ENCODE measurements around the gene PFKFB3.
"Not testable (repeated sequence)": the region's sequence is repeated elsewhere in the genome, so short reads cannot be mapped to it uniquely, and the experiment has no call there.

PFKFB3 gene

DNA sequence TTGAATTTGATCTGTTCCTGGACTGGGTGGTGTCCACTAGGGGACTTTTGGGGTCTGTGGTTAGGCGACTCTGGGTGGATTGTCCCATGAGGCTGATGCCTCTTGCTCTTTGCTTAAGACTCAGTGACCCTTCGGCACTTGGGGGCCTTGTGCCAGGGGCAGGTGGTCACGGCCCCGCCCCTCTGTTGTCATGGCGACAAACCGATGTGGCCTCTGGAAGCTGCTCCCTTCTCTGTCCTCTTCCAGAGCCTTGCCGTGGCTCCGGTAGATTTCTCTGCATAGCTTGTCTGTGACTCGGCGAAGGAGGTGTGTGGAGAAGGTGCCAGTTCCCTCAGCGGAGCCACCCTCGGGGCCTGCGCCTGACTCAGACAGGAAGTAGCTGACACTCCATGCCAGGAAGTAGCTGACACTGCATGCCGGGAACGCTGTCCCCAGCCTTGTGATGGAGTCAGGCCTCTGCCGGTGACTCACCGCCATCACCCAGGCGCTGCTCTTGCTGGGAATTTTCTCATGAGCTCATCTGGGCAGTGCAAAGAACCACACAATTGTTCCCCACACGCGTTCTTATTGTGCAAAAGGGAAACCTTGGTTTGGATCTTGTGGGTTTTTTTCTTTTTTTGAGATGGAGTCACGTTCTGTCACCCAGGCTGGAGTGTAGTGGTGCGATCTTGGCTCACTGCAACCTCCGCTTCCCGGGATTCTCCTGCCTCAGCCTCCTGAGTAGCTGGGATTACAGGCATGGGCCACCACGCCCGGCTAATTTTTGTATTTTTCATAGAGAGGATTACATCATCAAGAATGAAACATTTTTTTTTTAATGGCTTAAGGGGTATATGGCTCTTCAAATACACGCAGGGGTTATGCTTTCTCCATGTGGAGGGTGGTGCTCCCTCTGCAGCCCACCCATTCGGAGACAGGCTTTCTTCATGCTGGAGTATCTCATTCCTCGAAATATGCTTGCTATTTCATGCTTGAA, 72.6 kb downstream of the PFKFB3 start:
- DNase-seq = no peak

DNA sequence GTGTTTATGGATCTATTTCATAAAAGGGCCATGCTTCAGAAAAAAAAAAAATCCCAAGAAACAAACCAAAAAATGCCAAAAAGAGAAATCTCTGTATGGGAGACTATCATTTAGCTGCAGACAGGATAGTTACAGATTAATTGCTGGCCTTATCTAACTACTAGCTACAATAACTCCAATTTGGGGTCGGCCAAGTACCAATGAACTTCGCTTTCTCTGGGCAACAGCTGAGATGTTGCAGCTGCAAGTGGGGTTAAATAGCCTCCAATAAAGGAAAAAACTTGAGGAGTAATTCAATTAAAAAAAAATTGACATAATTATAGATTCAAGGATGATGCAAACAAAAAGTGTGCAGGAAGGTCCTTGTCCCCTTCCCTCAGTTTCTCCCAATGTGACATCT, 73.6 kb downstream of the PFKFB3 start:
- DNase-seq = no peak

DNA sequence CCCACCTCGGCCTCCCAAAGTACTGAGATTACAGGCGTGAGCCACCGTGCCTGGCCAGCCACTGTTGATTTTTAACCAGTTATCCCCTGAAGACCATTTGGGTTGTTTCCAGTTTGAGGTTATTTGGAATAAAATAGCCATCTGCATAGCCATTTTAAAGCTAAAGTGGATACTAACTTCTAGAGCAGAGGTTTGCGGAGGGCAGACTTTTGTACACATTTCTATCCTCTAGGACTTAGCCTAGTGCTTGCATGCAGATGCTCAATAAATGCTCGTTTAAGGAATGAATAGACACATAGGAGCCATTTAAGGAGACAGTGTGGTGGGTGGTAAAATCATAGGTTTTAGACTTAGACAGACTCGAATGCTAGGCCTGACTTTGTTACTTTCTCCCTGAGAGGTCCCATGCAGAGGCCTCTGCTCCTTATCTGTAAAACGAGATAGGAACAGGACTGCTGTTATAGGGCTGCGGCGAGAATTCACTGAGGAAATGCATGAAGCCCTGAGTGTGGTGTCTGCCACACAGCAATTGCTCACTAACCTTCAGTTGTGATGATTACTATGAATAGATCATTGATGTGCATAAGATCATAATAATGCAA, 75.9 kb downstream of the PFKFB3 start:
- no peak for DNase-seq

DNA sequence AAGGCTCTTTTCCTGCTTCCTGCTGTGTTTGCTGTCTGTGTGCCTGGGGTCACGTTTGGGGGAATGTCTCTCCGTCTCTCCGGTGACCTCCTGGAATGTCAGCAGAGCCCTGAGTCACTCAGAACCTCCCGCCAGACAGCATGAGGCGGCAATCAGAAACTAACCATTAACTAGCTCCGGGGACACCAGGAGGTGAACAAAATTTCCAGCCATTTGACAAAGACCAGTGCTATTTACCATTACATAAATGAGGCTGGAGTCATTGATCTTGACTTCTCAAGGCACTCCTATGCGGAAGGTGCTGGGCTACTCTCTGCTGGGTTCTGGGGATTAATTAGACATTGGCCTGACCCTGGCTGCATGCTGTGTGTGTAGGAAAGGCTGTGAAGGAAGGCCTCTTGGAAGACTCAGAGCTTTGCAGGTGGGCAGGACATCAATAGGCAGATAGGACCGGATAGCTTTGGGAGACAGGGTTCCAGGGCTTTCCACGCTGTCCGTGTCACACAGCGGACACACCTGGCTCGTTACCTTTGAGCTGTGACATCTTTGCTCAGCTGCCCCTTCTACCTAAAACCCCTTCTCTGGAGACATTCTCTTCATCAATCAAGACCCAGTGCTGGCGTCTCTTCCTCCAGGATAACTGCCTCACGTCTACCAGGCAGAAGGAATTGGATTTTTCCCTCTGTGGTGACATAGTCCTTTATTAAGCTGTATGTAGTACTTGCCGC, 77.0 kb downstream of the PFKFB3 start:
- no peak for DNase-seq

DNA sequence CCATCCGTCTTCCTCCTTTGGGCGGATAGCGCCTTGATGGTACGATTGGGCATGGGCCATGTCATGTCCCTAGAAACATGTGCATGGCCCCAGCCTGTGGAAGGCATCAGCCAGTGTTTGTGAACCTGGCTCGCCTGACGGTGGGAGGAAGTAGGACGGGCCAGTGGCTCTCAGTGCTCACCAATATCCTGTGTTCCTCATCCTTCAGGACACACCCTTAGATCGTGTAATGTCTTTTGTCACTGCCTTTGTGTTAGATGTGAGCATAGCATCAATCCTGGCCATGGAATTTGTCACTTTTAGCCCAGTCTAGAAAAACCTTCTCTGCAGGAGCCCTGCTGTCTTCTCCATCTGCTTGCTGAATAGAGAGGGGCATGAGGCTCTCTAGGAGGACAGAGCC, 77.6 kb downstream of the PFKFB3 start:
- no peak for DNase-seq

DNA sequence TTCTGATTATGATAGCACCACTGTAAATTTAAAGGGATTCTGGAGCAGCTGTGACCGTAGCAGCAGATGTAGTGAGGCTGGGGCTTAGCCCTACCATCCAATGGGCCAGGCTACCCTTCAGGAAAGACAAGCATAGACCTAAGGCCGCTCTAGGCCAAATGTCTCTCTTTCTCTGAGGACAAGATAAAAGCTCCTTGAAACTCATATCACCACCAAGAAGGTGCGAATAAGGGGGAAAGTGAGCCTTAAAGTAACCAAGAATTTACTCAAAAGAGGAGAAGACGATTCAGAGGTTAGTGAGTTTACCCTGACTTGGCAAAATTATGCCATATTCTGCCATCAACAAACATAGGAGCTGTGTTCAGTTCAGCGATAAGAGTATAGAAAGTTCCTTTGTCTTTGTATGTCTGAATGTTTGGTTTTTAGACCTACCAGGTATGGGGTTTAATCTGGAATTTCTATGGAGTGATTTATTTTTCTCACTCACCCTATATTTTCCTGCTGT, 79.8 kb downstream of the PFKFB3 start:
- no peak for DNase-seq

DNA sequence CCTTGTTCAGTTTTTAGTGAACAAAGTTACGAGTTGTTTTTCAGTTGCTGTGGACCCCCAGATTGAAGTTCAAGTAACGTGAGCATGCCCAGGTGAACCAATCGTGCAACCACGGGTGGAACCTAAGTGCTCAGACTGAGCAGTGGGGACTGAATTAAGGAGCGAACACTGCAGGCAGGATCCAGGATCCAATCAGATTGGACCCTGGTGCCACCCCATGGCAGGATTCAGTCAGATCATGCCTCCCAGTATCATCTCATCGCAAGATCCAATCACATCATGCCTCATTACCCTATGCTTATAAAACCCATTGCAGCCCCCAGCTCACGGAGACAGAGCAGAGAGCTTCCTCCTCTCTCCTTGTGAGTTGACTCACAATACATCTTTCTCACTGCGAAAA, 80.9 kb downstream of the PFKFB3 start:
- no peak for DNase-seq

DNA sequence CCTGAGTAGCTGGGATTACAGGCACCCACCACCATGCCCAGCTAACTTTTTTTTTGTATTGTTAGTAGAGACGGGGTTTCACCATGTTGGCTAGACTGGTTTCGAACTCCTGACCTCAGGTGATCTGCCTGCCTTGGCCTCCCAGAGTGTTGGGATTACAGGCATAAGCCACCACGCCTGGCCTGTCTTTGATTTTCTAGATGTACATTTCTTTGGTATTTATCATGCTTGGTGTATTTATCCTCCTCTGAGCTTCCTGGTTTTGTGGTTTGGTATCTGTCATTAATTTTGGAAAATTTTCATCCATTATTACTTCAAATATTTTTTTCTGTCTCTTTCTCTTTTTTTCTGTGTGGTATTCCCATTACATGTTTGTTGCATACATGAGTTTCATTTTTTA, 87.9 kb downstream of the PFKFB3 start:
- DNase-seq = not testable (repeated sequence)

DNA sequence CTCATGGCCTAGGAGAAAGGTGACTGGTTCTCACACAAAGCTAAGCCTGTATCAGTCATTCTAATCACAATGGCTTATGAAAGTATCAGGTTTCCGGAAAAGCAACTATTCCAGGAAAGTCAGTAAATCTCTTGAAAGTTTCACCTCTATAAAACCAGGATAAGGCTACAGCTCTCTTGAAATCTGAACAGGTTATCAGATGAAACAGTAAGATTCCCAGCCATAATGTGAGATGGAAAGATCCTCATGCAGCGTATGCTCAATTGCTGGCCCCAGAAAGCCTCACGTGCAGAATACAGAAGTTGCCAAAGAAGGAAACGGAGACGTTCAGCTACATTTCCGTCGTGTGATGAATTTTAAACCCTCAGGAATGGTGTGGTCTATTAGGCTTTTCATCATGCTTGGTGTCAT, 90.0 kb downstream of the PFKFB3 start:
- no peak for DNase-seq

DNA sequence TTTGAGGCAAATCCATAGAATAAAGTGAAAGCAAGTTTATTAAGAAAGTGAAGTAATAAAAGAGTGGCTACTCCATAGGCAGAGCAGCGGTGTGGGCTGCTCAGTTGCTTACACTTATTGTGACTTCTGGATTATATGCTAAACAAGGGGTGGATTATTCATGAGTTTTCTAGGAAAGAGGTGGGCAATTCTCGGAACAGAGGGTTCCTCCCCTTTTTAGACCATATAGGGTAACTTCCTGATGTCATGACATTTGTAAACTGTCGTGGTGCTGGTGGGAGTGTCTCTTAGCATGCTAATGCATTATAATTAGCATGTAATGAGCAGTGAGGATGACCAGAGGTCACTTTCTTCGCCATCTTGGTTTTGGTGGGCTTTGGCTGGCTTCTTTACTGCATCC, 93.7 kb downstream of the PFKFB3 start:
- DNase-seq = not testable (repeated sequence)

DNA sequence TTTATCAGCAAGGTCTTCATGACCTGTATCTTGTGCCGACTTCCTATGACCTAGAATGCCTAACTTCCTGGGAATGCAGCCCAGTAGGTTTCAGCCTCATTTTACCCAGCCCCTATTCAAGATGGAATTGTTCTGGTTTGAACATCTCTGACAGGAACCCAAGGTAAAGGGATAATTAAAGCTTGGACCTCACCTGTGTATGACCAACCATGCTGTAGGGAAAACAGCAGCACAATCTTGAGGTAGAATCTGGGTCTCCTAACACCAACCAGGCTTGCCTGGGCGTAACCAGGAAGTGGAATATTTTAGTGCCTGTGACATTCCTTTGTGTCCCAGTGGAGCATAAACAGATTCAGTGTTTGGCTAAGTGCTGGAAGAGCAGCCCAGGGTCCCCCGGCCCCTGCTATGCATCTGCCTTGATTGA, 94.1 kb downstream of the PFKFB3 start:
- DNase-seq = peak in 1 of 2 experiments; percentile 4

DNA sequence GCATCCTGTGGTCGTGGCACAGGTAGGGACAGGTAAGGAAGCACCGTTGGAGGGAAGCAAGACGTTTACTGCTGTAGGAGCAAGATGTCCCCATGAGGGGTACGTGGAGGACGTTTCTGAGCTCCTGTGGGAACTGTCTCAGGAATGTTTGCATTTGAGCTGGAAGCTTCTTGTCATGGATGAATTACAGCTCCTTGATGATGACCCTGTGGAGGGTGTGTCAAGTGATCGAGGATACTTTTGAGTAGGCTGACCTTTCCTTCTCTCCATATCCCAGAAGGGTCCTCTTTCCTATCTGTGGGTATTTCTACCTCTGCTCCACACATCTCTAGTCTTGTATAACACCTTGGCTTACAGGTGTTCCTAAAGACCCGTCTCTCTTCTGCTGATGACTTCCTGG, 94.8 kb downstream of the PFKFB3 start:
- no peak for DNase-seq

DNA sequence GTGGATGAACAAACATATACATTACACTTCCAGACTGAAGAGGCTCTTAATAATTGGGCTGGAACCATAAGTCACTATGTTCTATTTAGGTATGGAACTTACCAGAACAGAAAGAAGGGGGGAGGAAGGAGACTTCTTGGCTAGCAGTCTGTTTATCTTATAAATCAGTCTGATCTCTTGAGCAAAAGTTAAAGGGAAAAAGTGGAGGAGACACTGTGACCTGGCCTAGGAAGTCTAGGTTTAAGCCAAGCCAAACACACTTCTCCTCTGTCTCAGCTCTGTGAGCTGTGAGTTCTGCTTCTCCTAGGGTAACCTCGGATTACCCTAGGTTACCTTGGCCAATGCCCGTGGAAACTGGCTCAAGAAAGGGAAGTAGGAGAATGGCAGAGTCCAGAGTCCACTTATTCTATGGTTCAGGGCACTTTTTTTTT, 95.2 kb downstream of the PFKFB3 start:
- no peak for DNase-seq

DNA sequence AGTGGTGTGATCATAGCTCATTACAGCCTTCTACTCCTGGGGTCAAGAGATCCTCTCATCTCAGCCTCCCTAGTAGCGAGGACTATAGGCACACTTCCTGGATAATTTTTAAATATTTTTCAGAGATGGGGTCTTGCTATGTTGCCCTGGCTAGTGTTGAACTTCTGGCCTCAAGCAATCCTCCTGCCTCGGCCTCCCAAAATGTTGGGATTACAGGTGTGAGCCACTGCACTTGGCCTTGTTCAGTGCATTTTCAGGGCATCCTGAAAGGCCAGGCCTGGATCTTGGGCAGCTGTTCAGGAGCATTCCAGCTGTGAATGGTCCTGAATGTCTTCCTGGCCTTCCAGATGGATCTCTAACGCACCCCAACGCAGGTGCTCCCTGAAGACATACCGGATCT, 95.7 kb downstream of the PFKFB3 start:
- no peak for DNase-seq

DNA sequence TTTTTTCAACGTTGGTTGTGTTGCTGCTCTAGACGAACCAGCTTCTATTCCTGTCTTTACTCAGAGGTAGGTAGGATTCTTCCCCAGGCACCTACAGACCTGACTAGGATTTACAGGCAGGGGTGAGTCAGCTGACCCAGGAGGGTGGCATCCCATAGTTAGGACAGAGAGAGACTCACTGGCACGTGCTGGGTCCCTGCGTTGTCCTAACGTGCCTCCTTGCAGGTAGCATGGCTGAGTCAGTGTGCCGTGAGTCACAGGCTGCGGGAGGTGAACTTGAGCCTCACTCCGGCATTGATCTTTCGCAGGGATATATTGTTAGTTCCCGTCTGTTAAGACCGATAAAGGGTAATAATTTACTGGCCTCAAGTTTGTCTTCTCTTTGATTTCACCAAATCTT, 96.5 kb downstream of the PFKFB3 start:
- DNase-seq = no peak

DNA sequence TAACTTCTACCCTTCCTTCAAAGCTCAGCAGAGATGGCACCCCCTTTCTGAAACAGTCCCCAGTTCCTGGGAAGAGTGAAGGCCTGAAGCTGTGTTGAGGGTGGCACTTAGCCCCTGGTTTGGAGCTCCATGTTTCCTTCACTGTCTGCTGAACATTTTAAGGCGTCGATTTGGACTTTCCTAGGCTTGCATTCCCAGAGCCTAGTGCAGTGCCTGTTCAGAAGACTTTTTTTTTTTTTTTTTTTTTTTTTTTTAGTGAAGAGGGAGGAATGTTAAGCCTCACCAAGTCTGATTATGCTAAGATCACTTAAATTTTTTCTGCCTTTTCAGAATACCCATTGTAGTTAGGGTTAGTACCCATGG, 97.0 kb downstream of the PFKFB3 start:
- no peak for DNase-seq

DNA sequence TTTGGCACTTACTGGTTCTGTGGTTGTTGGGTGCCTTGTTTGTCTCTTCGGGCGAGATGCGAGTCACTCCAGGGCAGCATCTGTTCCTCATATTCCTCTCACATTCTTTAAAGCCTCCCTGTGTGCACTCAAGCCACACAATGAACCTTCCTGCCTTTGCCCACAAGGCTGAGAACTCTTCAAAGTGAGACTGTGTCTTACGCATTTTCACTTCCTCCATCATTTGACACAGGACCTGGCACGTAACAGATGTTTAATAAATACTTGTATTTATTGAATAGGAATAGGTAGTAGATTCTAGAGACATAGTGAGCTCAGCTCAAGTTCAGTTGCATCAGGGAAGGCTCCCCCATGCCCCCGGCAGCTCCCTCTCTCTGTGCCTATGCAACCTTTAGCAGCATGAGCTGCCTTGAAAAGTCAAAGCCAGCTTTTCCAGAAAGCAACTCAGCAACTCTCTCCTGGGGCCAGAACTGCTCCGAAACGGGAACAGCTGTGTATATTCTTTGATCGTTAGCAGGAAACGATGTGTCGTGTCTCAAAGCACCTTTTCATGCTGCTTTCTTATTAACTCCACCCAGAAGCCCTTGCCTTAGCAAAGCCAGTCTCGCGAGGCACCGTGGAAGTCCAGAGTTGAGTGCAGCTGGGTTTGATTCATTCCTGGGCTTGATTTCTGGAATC, 97.5 kb downstream of the PFKFB3 start:
- no peak for DNase-seq

DNA sequence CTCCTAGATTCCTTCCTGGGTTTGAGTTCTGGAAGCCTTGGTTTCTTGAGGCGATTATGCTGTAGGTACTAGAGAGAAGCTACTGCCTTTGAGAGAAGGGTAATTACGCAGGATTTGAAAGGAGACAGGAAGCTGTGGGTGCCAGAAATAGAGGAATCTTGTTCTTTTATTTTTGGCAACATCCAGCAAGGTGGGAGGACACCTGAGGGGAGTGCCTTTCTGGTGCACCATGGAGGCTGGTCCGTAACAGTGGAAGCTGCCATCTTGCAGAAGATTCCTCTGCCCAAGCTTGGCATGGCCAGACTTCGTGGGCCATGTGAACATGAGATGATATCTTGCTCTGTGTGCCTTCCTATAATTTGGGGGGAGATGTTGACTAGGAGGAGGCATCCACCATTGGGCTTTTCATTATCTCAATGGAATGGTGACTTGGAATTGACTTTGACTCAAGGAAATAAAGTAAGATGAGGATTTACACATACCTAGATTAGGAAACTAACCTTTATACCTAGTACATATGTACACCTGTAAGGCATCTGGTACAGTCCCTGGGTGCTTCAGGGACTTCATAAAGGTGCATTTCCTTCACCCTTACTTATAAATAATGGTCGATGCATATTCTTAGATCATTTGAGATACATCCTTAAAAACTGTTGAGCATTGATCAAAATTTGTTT, 98.2 kb downstream of the PFKFB3 start:
- DNase-seq = no peak

DNA sequence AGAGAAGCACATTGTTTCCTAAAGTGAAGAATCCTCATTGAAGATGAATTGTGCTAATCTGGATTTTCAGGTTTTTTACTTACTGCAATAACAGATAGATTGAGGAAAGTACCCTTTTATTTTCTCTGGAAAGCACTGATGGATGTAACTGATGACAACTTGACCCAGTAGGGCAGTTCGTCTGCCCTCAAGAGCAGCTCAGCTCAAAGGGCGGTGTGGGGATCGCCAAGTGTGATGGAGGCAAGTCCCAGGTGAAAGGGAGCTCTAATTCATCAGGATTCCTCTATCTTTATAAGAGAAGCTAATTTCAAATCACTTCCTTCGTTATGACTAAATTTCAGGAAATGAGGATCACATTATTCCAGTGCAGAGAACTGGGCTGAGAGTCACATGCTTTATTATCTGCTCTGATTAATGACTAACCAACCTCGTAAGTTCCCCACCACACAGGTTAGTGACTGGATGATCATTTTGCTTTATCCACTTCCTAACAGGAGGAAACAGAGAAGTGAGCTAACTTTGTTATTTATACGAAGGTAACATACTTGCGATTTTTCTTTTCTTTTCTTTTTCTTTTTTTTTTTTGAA, 98.8 kb downstream of the PFKFB3 start:
- no peak for DNase-seq

All from NCI-H526 (cell line).